ENCODE results near the gene GPR155. TPM values are rescaled to one million over a fixed set of nuclear protein-coding genes. Genes with fewer than 3 reads are reported as not detected.
A peak's percentile ranks its signal among the peaks of the same experiment; 100 is the strongest.

Gene GPR155
- total RNA-seq (ENCODE audit: low replicate concordance): 1.6 and 6.2 TPM in 2 replicates
- long read RNA-seq, full-length matches to known transcripts: 2 of 3 reads
- long read RNA-seq, partial matches to known transcripts: 1 of 3 reads
- long read RNA-seq, other reads (novel, unspliced or antisense): 0 of 3 reads

GRCh38 chr2:174486563-174487107 lies at the start of gene GPR155:
TSS of gene GPR155 (minus strand) at chr2:174487029. CDS start at chr2:174481956, 5,073 bp downstream.
- Mint-ChIP-seq H3K36me3 (no peaks in the 10 kb centered on the region), H3K4me1 (ENCODE audit: unreplicated experiment) (peaks cover 4% of the 10 kb centered on the region), H3K4me3 (peak within 1 kb of the TSS; percentile 96), H3K9me3 (peaks cover 5% of the 10 kb centered on the region), H3K27ac (peak within 1 kb of the TSS; percentile 92), H3K27me3 (peaks cover 20% of the 10 kb centered on the region)
- TF ChIP-seq CTCF (conservative IDR thresholded peaks at IDR 0.05): no peak
- no peak for DNase-seq (ENCODE audit: extremely low spot score, unreplicated experiment)

DNA sequence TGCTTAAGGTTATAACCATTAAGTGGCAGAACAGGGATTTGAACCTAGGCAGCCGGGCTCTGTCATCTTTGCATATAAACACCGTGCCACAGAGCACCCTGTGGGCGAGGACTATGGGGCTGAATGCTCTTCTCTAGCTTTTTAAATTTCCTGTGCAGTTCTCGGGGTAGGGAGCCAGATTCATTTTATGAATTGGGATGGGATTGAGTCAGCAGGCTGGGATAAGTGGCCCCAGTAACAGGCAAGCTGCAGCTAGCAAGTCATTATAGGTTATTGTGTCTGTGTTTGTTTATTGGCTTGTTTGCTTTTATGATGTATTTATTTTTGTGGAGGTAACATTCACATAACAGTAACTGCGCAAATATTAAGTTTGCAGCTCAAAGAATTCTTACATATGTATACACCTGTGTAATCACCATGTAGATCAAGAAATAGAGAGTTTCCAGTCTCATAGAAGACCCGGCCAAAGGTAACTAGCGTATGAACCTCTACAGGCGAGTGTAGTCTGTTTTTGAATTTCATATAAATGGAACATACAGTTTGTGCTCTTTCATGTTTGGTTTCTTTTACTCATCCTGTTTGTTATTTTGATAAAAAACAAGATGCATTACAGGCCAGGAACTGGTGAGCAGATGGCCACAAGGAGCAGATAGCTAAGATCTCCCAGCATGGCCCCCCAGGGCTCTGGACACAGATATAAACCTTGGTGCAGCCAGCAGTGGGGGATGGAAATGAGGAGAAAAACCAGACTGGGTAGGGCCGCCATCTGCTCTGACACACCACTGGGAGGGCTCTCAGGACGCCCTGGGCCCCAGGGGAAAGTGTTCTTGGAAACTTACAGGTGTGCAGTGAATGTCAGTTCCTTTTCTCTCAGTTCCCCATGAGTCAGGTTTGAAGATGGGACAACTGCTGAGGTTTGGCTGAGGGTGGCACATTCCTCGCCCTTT lies 49.2 kb upstream of the GPR155 start:
- Mint-ChIP-seq H3K4me1 (ENCODE audit: unreplicated experiment) (no peaks in the 10 kb centered on the region), H3K9me3 (no peaks in the 10 kb centered on the region), H3K27me3 (no peaks in the 10 kb centered on the region), H3K27ac (peak overlapping the region; percentile 7), H3K4me3 (no peak overlapping the region), H3K36me3 (no peaks in the 10 kb centered on the region)
- no peak for DNase-seq (ENCODE audit: extremely low spot score, unreplicated experiment)
- no peak for TF ChIP-seq CTCF (conservative IDR thresholded peaks at IDR 0.05)

DNA sequence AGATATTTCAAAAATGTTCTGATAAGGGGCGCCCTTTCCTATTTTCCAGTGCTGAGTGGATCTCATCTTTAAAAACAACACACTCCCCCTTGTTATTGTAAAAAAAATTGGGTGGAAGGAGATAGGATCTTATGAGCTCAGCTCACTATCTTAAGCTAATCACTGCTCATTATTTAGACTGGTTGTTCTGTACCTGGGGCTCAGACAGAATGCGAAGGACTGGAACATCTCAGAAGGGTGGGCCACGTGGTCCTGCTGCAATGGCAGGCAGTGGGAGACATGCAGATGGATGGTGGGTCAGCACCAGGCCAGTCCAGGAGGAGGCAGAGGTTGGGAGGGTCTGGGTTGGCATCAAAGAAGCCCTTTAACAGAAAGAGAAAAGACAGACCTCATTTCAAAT lies 48.3 kb upstream of the GPR155 start:
- Mint-ChIP-seq H3K4me3 (no peak overlapping the region), H3K36me3 (no peaks in the 10 kb centered on the region), H3K4me1 (ENCODE audit: unreplicated experiment) (no peaks in the 10 kb centered on the region), H3K9me3 (no peaks in the 10 kb centered on the region), H3K27me3 (no peaks in the 10 kb centered on the region), H3K27ac (peak overlapping the region; percentile 48)
- TF ChIP-seq CTCF (conservative IDR thresholded peaks at IDR 0.05): no peak
- DNase-seq (ENCODE audit: extremely low spot score, unreplicated experiment): no peak

- Mint-ChIP-seq H3K36me3 (no peaks in the 10 kb centered on the region), H3K27me3 (peaks cover 3% of the 10 kb centered on the region), H3K27ac (no peak overlapping the region), H3K4me1 (ENCODE audit: unreplicated experiment) (no peaks in the 10 kb centered on the region), H3K9me3 (peaks cover 9% of the 10 kb centered on the region), H3K4me3 (no peak overlapping the region)
- TF ChIP-seq CTCF (conservative IDR thresholded peaks at IDR 0.05): no peak
- DNase-seq (ENCODE audit: extremely low spot score, unreplicated experiment): no peak
Measured at GRCh38 chr2:174529916-174530315, 43.1 kb upstream of the GPR155 start.

DNA sequence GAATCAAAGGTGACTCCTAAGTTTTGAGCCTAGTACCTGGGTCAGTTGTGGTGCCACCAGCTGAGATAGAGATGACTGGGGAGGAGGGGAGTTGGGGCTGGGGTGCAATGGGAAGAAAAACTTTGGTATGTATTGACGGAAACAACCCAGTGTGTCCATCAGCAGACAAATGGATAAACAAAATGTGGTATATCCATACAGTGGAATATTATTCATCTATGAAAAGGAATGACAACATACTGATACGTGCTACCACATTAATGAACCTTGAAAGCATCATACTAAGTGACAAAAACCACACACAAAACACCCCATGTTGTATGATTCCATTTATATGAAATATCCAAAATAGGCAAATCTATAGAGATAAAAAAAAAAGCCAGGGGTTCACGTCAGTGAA lies 41.1 kb upstream of the GPR155 start:
- no peak overlapping the region for H3K4me3 Mint-ChIP-seq
- no peak for TF ChIP-seq CTCF (conservative IDR thresholded peaks at IDR 0.05)
- no peak overlapping the region for H3K27ac Mint-ChIP-seq
- H3K27me3 Mint-ChIP-seq: peaks cover 6% of the 10 kb centered on the region
- peaks cover 9% of the 10 kb centered on the region for H3K9me3 Mint-ChIP-seq
- H3K4me1 Mint-ChIP-seq (ENCODE audit: unreplicated experiment): no peaks in the 10 kb centered on the region
- no peaks in the 10 kb centered on the region for H3K36me3 Mint-ChIP-seq
- no peak for DNase-seq (ENCODE audit: extremely low spot score, unreplicated experiment)
